ENCODE data around the gene LSAMP.

Gene LSAMP

DNA sequence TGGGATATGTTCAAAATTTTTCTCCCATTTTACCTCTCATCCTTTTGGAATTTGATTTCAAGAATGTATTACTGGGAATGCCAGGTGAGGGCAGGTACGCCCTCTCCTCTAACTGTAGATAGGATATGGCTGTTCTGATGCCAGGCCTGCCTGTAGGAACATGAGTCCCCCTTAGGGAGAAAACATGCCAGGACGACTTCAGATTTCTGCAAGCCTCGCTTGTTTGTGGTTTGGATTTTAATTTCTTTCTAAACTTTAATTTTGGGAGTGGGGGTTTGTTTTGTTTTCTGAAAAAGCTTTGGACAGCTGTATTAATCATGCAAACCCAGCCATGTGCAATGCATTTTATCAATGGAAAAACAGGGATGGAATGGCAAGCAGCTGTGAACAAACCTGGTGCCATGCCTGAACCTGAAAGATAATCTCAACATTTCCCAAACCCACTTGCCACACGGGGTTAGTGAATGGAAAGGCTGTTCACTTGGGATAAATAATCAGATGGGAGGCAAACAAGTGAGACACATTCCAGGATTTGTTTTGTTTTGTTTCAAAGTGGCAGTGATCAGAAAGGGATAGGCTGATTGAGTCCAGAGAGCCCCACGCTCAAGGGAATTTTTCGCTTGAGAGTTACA is 614.4 kb downstream of the LSAMP start:
- no peak for DNase-seq (ENCODE audit: low read depth)
- H3K4me3 ChIP-seq (ENCODE audit: control insufficient read depth, low read depth, low read length), result no peak overlapping the region
- no peak for TF ChIP-seq CTCF (IDR thresholded peaks at IDR 0.05; ENCODE audit: control insufficient read depth, insufficient read depth, low read depth, low read length, missing control alignments)

- TF ChIP-seq CTCF (IDR thresholded peaks at IDR 0.05; ENCODE audit: control insufficient read depth, insufficient read depth, low read depth, low read length, missing control alignments), result no peak
- no peak overlapping the region for H3K4me3 ChIP-seq (ENCODE audit: control insufficient read depth, low read depth, low read length)
- DNase-seq (ENCODE audit: low read depth), result no peak
Measured at GRCh38 chr3:115828401-115828800, 616.9 kb downstream of the LSAMP start.

- DNase-seq (ENCODE audit: low read depth), result no peak
- TF ChIP-seq CTCF (IDR thresholded peaks at IDR 0.05; ENCODE audit: control insufficient read depth, insufficient read depth, low read depth, low read length, missing control alignments), result no peak
Measured at GRCh38 chr3:115827495-115827894, 617.8 kb downstream of the LSAMP start.

GRCh38 chr3:115825046-115825445 is 620.2 kb downstream of the LSAMP start:
- TF ChIP-seq CTCF (IDR thresholded peaks at IDR 0.05; ENCODE audit: control insufficient read depth, insufficient read depth, low read depth, low read length, missing control alignments), result no peak
- no peak overlapping the region for H3K4me3 ChIP-seq (ENCODE audit: control insufficient read depth, low read depth, low read length)
- DNase-seq (ENCODE audit: low read depth), result no peak

More at GRCh38 chr3:115827495-115827894, 617.8 kb downstream of the LSAMP start:
- H3K4me3 ChIP-seq (ENCODE audit: control insufficient read depth, low read depth, low read length), result no peak overlapping the region

DNA sequence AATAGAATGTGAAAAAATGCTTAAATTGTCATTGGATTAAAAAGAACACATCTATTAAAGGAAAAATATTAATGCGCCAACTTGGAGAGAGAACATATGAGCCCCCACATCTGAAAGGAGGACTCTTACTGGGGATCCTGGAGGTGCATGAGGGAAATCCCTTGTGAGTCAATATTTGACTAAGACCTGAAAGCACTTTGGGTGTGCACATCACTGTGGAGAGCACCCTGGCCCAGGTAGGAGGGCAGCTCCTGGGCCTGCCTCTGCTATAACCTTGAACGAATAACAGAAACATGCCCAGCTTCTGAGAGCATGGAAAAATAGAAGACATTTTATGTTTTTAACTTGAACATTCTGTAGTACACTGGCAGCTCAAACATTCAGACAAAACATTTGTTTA is 622.2 kb downstream of the LSAMP start:
- DNase-seq (ENCODE audit: low read depth), result no peak
- no peak for TF ChIP-seq CTCF (IDR thresholded peaks at IDR 0.05; ENCODE audit: control insufficient read depth, insufficient read depth, low read depth, low read length, missing control alignments)
- no peak overlapping the region for H3K4me3 ChIP-seq (ENCODE audit: control insufficient read depth, low read depth, low read length)

DNA sequence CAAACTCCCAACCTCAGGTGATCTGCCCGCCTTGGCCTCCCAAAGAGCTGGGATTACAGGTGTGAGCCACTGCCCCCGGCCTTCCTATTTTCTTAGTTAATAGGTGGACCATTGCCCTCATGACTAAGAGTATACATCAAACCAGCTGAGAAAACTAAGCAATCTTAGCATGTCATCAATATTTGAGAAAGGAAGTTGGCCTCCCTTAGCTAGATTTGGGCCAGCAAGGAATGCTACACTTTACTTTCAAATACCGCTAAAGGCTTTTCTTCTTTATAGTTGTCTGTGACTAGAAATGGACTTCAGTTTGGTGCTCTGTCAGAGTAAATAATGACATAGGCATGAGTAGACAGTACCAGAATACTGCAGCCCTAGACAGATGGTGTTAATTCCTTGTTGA is 622.7 kb downstream of the LSAMP start:
- H3K4me3 ChIP-seq (ENCODE audit: control insufficient read depth, low read depth, low read length), result no peak overlapping the region
- DNase-seq (ENCODE audit: low read depth), result no peak
- no peak for TF ChIP-seq CTCF (IDR thresholded peaks at IDR 0.05; ENCODE audit: control insufficient read depth, insufficient read depth, low read depth, low read length, missing control alignments)
